Gastrocnemius medialis (tissue), 4 donors: ENCODE results near the gene TSPAN12. TPM values are rescaled to one million over a fixed set of nuclear protein-coding genes. Genes with fewer than 3 reads are reported as not detected.

Experiments used
- ATAC-seq, 2 donors: fragments of 150-250 bp; one replicate each; pipeline ENCODE4 v1.9.1; 2016
- DNase-seq, 2 donors: peaks; one replicate each; pipeline ENCODE4 v3.0.0-alpha.2; 2019
- H3K27ac ChIP-seq, 4 donors: fragments of 200-600 bp; sonication (generic); 1 replicate in 1 of 4; 2 replicates in 3 of 4; pipeline ENCODE4 v1.5.1; 2016 to 2018; ENCODE audit warnings: mild to moderate bottlenecking in 2 of 4, moderate library complexity in 1 of 4
- H3K27me3 ChIP-seq, 3 donors: fragments of 200-600 bp; sonication (generic) in 2 of 3; 1 replicate in 1 of 3; 2 replicates in 2 of 3; pipeline versions ENCODE4 v1.5.1 to v1.6.0; 2016 to 2019; ENCODE audit warnings: mild to moderate bottlenecking in 1 of 3, moderate library complexity in 1 of 3
- H3K36me3 ChIP-seq, 2 donors: fragments of 200-600 bp; sonication (generic) in 1 of 2; one replicate each; pipeline ENCODE4 v1.5.1; 2017 to 2018
- H3K4me1 ChIP-seq, 2 donors: fragments of 200-600 bp; sonication (generic) in 1 of 2; one replicate each; pipeline ENCODE4 v1.5.1; 2016 to 2017; ENCODE audit warnings: mild to moderate bottlenecking in 2 of 2
- H3K4me3 ChIP-seq, 4 donors: fragments of 200-600 bp; sonication (generic) in 3 of 4; 1 replicate in 1 of 4; 2 replicates in 3 of 4; pipeline ENCODE4 v1.5.1; 2016 to 2019; ENCODE audit warnings: mild to moderate bottlenecking in 2 of 4
- H3K9me3 ChIP-seq, 3 donors: fragments of 200-600 bp; sonication (generic) in 2 of 3; 1 replicate in 1 of 3; 2 replicates in 2 of 3; pipeline ENCODE4 v1.5.1; 2016 to 2019
- CTCF ChIP-seq, 5 experiments: fragments of 450-650 bp in 3 of 5; fragments of 200-600 bp in 2 of 5; sonication (generic) in 2 of 5; IDR thresholded peaks in 4 of 5; conservative IDR thresholded peaks in 1 of 5; 1 replicate in 4 of 5; 2 replicates in 1 of 5; pipeline ENCODE4 v1.5.1; 2016 to 2019; ENCODE audit warnings: antibody characterized with exemption in 5 of 5, mild to moderate bottlenecking in 3 of 5, moderate library complexity in 3 of 5
- POLR2A ChIP-seq, 2 donors: fragments of 450-650 bp; IDR thresholded peaks; one replicate each; pipeline ENCODE4 v1.6.1; 2017; ENCODE audit warnings: antibody characterized with exemption in 2 of 2, mild to moderate bottlenecking in 2 of 2, moderate library complexity in 2 of 2
- in situ Hi-C, 4 donors: fragments of 200-750 bp; cut with MboI; loops; one replicate each; pipeline versions ENCODE4 v1.15.0 to v1.8.0; 2017; ENCODE audit warnings: low sequenced_read_pairs in 4 of 4
- intact Hi-C: fragments of 100-400 bp; cut with DNase I; formaldehyde crosslinking; loops from one replicate; pipeline ENCODE4 v1.15.1; 2023; ENCODE audit warnings: low total_unique reads
- total RNA-seq, 4 donors: library from RNA; depleted of rRNA; stranded (reverse); fragments of >200 nt; gene quantifications; one replicate each; pipeline versions ENCODE4 v1.1.0 to v1.2.3, GENCODE V29; 2016

Gene TSPAN12
- total RNA-seq, 4 donors from 2014 or later: 1.3 to 6.3 (median 2.8) TPM

- intact Hi-C loops: no loop called here
These were observed 114.8 kb downstream of the TSPAN12 start for GRCh38 chr7:120743128-120743527.

GRCh38 chr7:120742372-120742771 lies 115.6 kb downstream of the TSPAN12 start:
- intact Hi-C loops: no loop called here
- Histone ChIP-seq H3K4me3 (peak overlapping the region in 1 of 4 donors; percentile 4), H3K4me1 (peaks cover 9 to 18% of the 10 kb centered on the region in 2 donors), H3K27me3 (no peaks in the 10 kb centered on the region), H3K36me3 (no peaks in the 10 kb centered on the region), H3K27ac (no peak overlapping the region), H3K9me3 (no peaks in the 10 kb centered on the region)
- no peak for TF ChIP-seq CTCF (IDR thresholded peaks at IDR 0.05 in 4 of 5, conservative IDR thresholded peaks at IDR 0.05 in 1 of 5)
- TF ChIP-seq POLR2A (IDR thresholded peaks at IDR 0.05): no peak
- DNase-seq (no peak), ATAC-seq (peak in 1 of 2 donors; percentile 66)
- in situ Hi-C loops: no loop called here

More at GRCh38 chr7:120743128-120743527, 114.8 kb downstream of the TSPAN12 start:
- Histone ChIP-seq H3K9me3 (no peaks in the 10 kb centered on the region), H3K27me3 (no peaks in the 10 kb centered on the region), H3K4me1 (peaks cover 9 to 18% of the 10 kb centered on the region in 2 donors), H3K36me3 (no peaks in the 10 kb centered on the region), H3K27ac (no peak overlapping the region), H3K4me3 (no peak overlapping the region)
- in situ Hi-C loops: no loop called here
- DNase-seq (no peak), ATAC-seq (no peak)
- TF ChIP-seq CTCF (IDR thresholded peaks at IDR 0.05 in 4 of 5, conservative IDR thresholded peaks at IDR 0.05 in 1 of 5) (no peak), POLR2A (IDR thresholded peaks at IDR 0.05) (no peak)

GRCh38 chr7:120741371-120742042 lies 116.4 kb downstream of the TSPAN12 start:
- H3K4me3 ChIP-seq: no peak overlapping the region
- H3K4me1 ChIP-seq: peaks cover 9 to 18% of the 10 kb centered on the region in 2 donors
- no peaks in the 10 kb centered on the region for H3K27me3 ChIP-seq
- TF ChIP-seq POLR2A (IDR thresholded peaks at IDR 0.05): no peak
- no peak for TF ChIP-seq CTCF (IDR thresholded peaks at IDR 0.05 in 4 of 5, conservative IDR thresholded peaks at IDR 0.05 in 1 of 5)
- intact Hi-C loops (no loop called here), in situ Hi-C loops (no loop called here)
- no peak overlapping the region for H3K27ac ChIP-seq
- no peak for DNase-seq
- no peak for ATAC-seq
- no peaks in the 10 kb centered on the region for H3K9me3 ChIP-seq
- H3K36me3 ChIP-seq: no peaks in the 10 kb centered on the region

GRCh38 chr7:120740348-120740747 lies 117.6 kb downstream of the TSPAN12 start:
- in situ Hi-C loops (no loop called here), intact Hi-C loops (no loop called here)

More at GRCh38 chr7:120740348-120740747, 117.6 kb downstream of the TSPAN12 start:
- Histone ChIP-seq H3K9me3 (no peaks in the 10 kb centered on the region), H3K27ac (no peak overlapping the region), H3K27me3 (no peaks in the 10 kb centered on the region), H3K4me3 (peak overlapping the region; percentile 32 to 37 (median 34)), H3K36me3 (no peaks in the 10 kb centered on the region), H3K4me1 (peaks cover 9 to 18% of the 10 kb centered on the region in 2 donors)
- TF ChIP-seq POLR2A (IDR thresholded peaks at IDR 0.05) (no peak), CTCF (IDR thresholded peaks at IDR 0.05 in 4 of 5, conservative IDR thresholded peaks at IDR 0.05 in 1 of 5) (no peak)
- no peak for DNase-seq
- ATAC-seq: peak in 1 of 2 donors; percentile 21
